ENCODE data around the gene CDS1. TPM values are rescaled to one million over a fixed set of nuclear protein-coding genes. Genes with fewer than 3 reads are reported as not detected.
"Not testable (repeated sequence)": the region's sequence is repeated elsewhere in the genome, so short reads cannot be mapped to it uniquely, and the experiment has no call there.

Gene CDS1
- total RNA-seq, 4 donors from 2014 or later = 21.6 to 36.2 (median 24.0) TPM

DNA sequence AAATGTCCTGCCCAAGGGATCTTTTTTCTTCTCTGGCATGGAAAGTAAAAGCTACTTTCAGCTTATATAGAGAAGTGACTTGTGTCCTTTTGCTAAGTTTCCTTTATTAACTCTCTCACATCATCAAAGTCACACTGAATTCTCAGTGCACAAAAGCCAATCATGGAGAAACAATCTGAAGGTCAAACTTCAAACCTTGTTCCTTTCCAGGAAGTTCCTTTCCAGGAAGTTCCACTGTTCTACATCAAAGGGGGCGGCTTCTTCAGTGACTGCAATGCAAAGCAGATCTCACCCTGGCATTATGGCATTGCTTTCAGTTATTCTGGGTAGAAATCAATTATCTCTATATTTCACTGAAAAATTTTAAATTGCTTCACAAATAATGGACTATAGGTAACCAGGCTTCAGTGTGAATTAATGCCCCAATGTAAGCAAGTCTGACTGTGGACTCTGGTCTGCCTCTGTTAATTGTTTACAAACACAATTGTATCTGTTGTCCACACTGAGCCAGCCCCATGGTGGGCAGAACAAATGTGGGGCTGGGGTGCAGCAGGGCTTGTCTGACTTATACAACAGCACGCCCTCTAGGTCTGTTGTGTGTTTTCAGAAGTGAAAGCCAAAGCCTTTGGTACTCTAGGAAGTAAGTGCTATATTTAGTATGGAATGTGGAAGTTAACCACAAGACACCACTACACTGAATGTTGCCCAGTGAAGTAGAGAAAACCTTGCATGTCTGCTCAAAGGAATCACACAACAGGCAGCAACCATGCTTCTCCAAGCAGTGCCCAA lies 98.8 kb downstream of the CDS1 start:
- Histone ChIP-seq H3K36me3 (peaks cover 77% of the 10 kb centered on the region), H3K4me3 (no peak overlapping the region), H3K27me3 (no peaks in the 10 kb centered on the region), H3K27ac (no peak overlapping the region), H3K4me1 (peaks cover 10% of the 10 kb centered on the region), H3K9me3 (no peaks in the 10 kb centered on the region)
- no peak for DNase-seq (ENCODE audit: low spot score in 2 of 2)
- TF ChIP-seq POLR2AphosphoS5 (IDR thresholded peaks at IDR 0.05) (no peak), EP300 (IDR thresholded peaks at IDR 0.05) (no peak), POLR2A (IDR thresholded peaks at IDR 0.05) (no peak)
- TF ChIP-seq, protein P1, sequence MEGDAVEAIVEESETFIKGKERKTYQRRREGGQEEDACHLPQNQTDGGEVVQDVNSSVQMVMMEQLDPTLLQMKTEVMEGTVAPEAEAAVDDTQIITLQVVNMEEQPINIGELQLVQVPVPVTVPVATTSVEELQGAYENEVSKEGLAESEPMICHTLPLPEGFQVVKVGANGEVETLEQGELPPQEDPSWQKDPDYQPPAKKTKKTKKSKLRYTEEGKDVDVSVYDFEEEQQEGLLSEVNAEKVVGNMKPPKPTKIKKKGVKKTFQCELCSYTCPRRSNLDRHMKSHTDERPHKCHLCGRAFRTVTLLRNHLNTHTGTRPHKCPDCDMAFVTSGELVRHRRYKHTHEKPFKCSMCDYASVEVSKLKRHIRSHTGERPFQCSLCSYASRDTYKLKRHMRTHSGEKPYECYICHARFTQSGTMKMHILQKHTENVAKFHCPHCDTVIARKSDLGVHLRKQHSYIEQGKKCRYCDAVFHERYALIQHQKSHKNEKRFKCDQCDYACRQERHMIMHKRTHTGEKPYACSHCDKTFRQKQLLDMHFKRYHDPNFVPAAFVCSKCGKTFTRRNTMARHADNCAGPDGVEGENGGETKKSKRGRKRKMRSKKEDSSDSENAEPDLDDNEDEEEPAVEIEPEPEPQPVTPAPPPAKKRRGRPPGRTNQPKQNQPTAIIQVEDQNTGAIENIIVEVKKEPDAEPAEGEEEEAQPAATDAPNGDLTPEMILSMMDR (IDR thresholded peaks at IDR 0.05) = no peak
- 85% methylated on average over 2 of the region's 2 CpGs for WGBS

DNA sequence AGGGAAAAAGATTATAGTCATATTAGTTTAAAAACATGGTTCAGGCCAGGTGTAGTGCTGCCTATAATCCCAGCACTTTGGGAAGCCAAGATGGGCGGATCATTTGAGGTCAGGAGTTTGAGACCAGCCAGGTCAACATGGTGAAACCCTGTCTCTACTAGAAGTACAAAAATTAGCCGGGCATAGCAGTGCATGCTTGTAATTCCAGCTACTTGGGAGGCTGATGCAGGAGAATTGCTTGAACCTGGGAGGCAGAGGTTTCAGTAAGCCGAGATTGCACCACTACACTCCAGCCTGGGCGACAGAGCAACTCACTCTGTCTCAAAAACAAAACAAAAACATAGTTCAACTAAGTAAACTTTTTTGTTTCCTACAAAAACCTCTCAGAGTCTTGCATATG lies 99.7 kb downstream of the CDS1 start:
- peaks cover 73% of the 10 kb centered on the region for H3K36me3 ChIP-seq
- not testable (repeated sequence) for DNase-seq (ENCODE audit: low spot score in 2 of 2); H3K9me3 ChIP-seq; H3K27me3 ChIP-seq; H3K4me3 ChIP-seq; H3K4me1 ChIP-seq
- 80% methylated on average over 4 of the region's 4 CpGs for WGBS
- peak overlapping the region; percentile 61 for H3K27ac ChIP-seq

DNA sequence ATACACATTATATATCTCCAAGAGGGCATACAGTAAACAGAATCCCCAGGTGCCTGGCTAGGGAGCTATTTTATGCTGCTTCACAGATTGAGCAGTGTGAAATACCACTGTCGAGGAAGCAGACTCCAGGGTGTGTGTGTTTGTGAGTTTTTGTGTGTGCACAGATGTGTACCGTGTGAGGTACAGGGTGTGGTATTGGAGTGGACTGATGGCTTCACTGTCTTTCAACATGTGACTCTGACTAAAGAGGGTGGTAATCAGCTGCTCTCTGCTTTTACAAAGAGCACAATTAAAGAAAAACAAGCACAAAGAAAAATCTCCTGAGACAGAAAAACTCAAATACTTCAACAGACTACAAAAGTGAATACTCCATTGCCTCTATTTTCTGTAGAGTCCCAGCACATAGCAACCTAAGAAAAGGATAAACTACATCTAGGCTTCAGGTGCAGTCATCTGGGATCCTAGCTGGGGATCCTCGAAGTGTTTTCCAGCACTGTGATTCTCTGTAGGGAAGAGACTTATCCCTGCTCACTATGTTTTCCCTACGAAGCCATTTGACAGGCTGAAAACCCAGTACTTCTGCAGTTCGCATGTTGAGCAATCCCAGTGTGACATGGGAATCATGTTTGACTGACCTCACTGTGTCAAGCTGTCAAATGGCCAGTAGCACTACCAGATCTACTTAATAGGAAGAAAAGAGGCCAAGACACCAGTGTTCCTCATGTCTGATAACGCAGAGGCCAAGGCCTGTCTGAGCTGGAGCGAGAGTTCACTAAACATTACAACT lies 100.3 kb downstream of the CDS1 start:
- TF ChIP-seq POLR2A (IDR thresholded peaks at IDR 0.05) = no peak
- TF ChIP-seq, protein P1 (IDR thresholded peaks at IDR 0.05) = no peak
- TF ChIP-seq POLR2AphosphoS5 (IDR thresholded peaks at IDR 0.05) = no peak
- 69% methylated on average over 7 of the region's 7 CpGs for WGBS
- Histone ChIP-seq H3K4me1 (peaks cover 10% of the 10 kb centered on the region), H3K36me3 (peaks cover 74% of the 10 kb centered on the region), H3K27ac (peak overlapping the region; percentile 61), H3K9me3 (no peaks in the 10 kb centered on the region), H3K27me3 (no peaks in the 10 kb centered on the region), H3K4me3 (no peak overlapping the region)
- DNase-seq (ENCODE audit: low spot score in 2 of 2) = no peak

DNA sequence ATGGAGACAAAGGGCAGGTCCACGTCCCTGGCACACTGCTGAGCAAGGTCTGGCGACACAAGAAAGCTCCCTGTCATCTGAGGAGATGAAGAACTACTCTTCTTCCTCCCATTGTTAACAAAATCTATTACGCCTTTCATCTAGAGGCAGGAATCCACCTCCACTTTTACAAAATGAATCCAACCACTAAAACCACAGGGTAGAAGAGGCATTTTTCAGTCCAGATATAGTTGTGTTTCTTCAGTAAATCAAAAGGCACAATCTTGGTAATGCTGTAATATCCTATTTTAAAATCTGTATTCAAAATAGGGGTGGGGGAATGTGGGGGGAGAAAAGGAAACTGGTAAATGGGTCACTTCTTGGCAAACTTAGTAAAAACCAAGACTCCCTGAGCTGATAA lies 101.4 kb downstream of the CDS1 start:
- 85% methylated on average over 3 of the region's 3 CpGs for WGBS
- TF ChIP-seq, protein P1 (IDR thresholded peaks at IDR 0.05) = no peak
- no peak for TF ChIP-seq EP300 (IDR thresholded peaks at IDR 0.05)
- no peak for TF ChIP-seq POLR2AphosphoS5 (IDR thresholded peaks at IDR 0.05)
- H3K27me3 ChIP-seq = no peaks in the 10 kb centered on the region
- H3K4me1 ChIP-seq = peaks cover 10% of the 10 kb centered on the region
- no peak overlapping the region for H3K4me3 ChIP-seq
- DNase-seq (ENCODE audit: low spot score in 2 of 2) = no peak
- H3K27ac ChIP-seq = no peak overlapping the region
- H3K9me3 ChIP-seq = no peaks in the 10 kb centered on the region
- peaks cover 75% of the 10 kb centered on the region for H3K36me3 ChIP-seq

DNA sequence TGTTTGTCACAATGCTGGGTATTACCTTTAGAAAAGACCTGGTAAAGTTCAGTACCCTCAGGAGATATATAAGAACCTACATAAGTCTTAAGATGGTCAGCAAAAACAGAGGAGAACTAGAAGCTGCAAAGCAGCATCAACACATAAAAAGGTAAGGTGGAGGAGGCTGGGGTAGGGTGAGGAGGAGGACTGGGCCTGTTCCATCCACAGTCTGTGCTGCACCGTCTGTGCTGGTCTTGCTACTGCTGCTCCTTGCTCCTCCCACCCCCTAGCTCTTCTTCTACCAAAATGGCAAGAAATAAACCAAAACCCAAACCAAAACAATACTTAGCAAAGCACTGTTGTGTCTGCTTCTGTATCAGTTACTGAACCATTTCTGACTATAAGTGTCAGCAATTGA lies 102.2 kb downstream of the CDS1 start:
- H3K36me3 ChIP-seq = peaks cover 74% of the 10 kb centered on the region
- no peaks in the 10 kb centered on the region for H3K27me3 ChIP-seq
- no peaks in the 10 kb centered on the region for H3K9me3 ChIP-seq
- WGBS = 73% methylated on average over 1 of the region's 1 CpG
- no peak overlapping the region for H3K27ac ChIP-seq
- no peak overlapping the region for H3K4me3 ChIP-seq
- H3K4me1 ChIP-seq = peaks cover 10% of the 10 kb centered on the region
- DNase-seq (ENCODE audit: low spot score in 2 of 2) = no peak
- TF ChIP-seq EP300 (IDR thresholded peaks at IDR 0.05) (no peak), POLR2AphosphoS5 (IDR thresholded peaks at IDR 0.05) (no peak), POLR2A (IDR thresholded peaks at IDR 0.05) (no peak)
- TF ChIP-seq, protein P1 (IDR thresholded peaks at IDR 0.05) = no peak
